ENCODE measurements around the gene SYNE1. TPM values are rescaled to one million over a fixed set of nuclear protein-coding genes. Genes with fewer than 3 reads are reported as not detected.
"Not testable (repeated sequence)": the region's sequence is repeated elsewhere in the genome, so short reads cannot be mapped to it uniquely, and the experiment has no call there.

SYNE1 gene
- total RNA-seq, 1 donor from 2014 or later: 316 TPM

- DNase-seq: no peak
Measured at GRCh38 chr6:152091851-152092341, 545.3 kb downstream of the SYNE1 start.

GRCh38 chr6:152091201-152091600 lies 546.0 kb downstream of the SYNE1 start:
- no peak for DNase-seq

GRCh38 chr6:152089992-152090391 lies 547.2 kb downstream of the SYNE1 start:
- DNase-seq: no peak

DNA sequence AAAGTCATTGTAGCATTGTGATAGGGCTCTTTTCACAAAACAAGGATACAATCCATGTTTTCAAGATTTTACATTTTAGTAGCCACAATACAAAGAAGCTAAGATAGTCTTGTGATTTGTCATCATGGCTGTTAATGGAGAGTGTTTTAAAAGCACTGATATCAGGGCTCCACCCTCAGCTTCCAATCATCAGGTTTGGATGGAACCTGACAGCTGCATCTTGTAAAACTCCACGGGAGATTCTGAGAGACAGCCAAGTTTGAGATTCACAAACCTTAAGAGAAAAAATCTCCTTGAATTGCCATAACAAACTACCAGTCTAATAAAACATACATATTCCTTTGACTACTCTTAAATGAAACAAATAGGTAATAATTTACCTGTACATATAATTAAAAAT lies 549.5 kb downstream of the SYNE1 start:
- DNase-seq: no peak

DNA sequence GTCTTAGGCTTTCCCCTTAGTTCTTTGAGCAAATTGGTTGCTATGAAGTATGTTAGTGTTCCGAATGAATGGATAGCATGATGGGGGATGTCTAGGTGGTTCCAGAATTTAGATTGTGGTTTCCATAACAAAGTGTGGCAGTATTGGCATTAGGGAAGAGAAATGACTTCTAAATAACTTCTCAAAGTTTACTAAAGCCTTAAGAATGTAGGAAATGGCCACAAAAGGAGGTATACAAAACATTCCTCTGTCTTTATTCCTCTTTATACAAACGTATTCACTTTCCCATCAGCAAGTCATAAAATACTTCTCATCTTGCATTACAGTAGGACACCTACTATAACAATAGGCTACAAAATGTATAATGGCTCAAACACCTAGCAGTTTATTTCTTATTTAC lies 550.1 kb downstream of the SYNE1 start:
- no peak for DNase-seq

- no peak for DNase-seq
Measured at GRCh38 chr6:152086223-152086873, 550.8 kb downstream of the SYNE1 start.

DNA sequence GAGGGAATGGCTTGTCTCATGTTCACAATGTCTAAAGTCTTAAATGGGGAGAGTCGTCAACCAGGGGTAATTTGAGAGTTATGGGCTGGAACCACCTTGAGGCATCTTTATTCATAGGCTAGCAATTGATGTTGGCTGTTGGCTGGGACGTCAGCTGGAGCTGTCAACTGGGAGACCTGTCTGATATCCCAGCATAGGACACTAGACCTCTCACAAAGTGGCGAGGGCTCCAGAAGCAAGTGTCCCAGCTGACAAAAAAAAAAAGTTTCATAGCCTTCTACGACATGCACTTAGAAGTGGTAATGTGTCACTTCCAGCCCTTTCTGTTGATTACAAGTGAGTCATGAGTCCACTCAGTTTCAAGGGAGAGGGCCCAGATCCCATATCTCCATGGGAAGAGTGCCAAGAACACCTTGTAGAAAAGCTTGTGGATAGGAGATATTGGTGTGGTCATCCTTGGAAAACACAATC lies 551.7 kb downstream of the SYNE1 start:
- no peak for DNase-seq

DNA sequence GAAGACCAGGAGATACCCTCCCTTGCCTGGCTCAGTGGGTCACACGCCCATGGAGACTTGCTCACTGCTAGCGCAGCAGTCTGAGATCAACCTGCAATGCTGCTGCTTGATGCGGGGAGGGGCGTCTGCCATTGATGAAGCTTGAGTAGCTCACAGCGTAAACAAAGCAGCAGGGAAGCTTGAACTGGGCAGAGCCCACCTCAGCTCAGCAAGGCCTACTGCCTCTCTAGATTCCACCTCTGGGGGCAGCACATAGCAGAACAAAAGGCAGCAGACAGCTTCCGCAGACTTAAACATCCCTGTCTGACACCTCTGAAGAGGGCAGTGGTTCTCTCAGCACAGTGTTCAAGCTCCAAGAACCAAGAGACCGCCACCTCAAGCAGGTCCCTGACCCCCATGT lies 558.4 kb downstream of the SYNE1 start:
- no peak for DNase-seq

DNA sequence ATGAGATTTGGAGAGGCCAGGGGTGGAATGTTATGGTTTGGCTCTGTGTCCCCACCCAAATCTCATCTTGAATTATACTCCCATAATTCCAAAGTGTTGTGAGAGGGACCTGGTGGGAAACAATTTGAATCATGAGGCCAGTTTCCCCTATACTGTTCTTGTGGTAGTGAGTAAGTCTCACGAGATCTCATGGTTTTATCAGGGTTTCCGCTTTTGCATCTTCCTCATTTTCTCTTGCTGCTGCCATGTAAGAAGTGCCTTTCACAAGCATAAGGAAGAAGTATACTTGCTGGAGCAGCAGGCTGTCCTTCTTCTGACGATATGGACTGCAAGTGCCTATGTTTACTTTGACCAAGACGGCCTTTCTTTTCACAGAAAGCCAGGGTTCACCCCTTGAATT lies 559.2 kb downstream of the SYNE1 start:
- no peak for DNase-seq

DNA sequence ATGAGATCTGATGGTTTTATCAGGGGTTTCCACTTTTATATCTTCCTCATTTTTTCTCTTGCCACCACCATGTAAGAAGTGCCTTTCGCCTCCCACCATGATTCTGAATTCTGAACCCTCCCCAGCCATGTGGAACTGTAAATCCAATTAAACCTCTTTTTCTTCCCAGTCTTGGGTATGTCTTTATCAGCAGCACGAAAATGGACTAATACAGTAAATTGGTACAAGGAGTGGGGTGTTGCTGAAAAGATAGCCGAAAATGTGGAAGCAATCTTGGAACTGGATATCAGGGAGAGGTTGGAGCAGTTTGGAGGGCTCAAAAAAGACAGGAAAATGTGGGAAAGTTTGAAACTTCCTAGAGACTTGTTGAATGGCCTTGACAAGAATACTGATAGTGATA lies 560.9 kb downstream of the SYNE1 start:
- not testable (repeated sequence) for DNase-seq

GRCh38 chr6:152071843-152072242 lies 565.3 kb downstream of the SYNE1 start:
- DNase-seq: no peak

Small RNAs within 50 kb of the gene (small RNA-seq; reads per million reads assigned to genes)
- not detected for gene RNA5SP223

Other genes starting within 250 kb of the SYNE1 start
- gene MYCT1, start 60.5 kb upstream of the SYNE1 start, total RNA-seq: 4.7 TPM
- 4.8 TPM for gene VIP, start 113.4 kb upstream of the SYNE1 start, total RNA-seq

Measured in occipital lobe (tissue), 3 donors.